Heart right ventricle (tissue), 16 donors: ENCODE results near the gene ZNF782. TPM values are rescaled to one million over a fixed set of nuclear protein-coding genes. Genes with fewer than 3 reads are reported as not detected.

Source experiments
- ATAC-seq, 8 donors: fragments of 200-7000 bp; cut with Tn5 transposase; one replicate each; pipeline ENCODE4 v1.9.1; 2020; ENCODE audit warnings: mild to moderate bottlenecking in 8 of 8, moderate library complexity in 8 of 8, moderate number of reproducible peaks in 1 of 8
- DNase-seq, 2 donors: peaks; one replicate each; pipeline ENCODE4 v3.0.0-alpha.2; 2020
- H3K27ac ChIP-seq, 10 donors: fragments of 200-600 bp; sonication (generic) in 2 of 10; one replicate each; pipeline versions ENCODE4 v1.5.0 to v1.8.0; 2020 to 2022; ENCODE audit warnings: mild to moderate bottlenecking in 3 of 10
- H3K27me3 ChIP-seq, 7 donors: fragments of 200-600 bp; one replicate each; pipeline ENCODE4 v1.8.0; 2021 to 2022; ENCODE audit warnings: mild to moderate bottlenecking in 2 of 7
- H3K36me3 ChIP-seq, 9 donors: fragments of 200-600 bp; sonication (generic) in 1 of 9; one replicate each; pipeline versions ENCODE4 v1.5.0 to v1.8.0; 2020 to 2022; ENCODE audit warnings: mild to moderate bottlenecking in 2 of 9
- H3K4me1 ChIP-seq, 9 donors: fragments of 200-600 bp; sonication (generic) in 1 of 9; one replicate each; pipeline versions ENCODE4 v1.5.0 to v1.8.0; 2020 to 2022; ENCODE audit warnings: mild to moderate bottlenecking in 4 of 9
- H3K4me3 ChIP-seq, 10 donors: fragments of 200-600 bp; sonication (generic) in 2 of 10; one replicate each; pipeline versions ENCODE4 v1.5.0 to v1.8.0; 2020 to 2022; ENCODE audit warnings: mild to moderate bottlenecking in 7 of 10, moderate library complexity in 2 of 10
- H3K9me3 ChIP-seq, 11 donors: fragments of 200-600 bp in 10 of 11; sonication (generic) in 2 of 11; one replicate each; pipeline versions ENCODE4 v1.5.0 to v1.8.0; 2013 to 2022; ENCODE audit warnings: mild to moderate bottlenecking in 2 of 11, control low read depth in 1 of 11, moderate library complexity in 1 of 11
- WGBS, 2 donors: extraction: QIAGEN DNeasy Blood & Tissue Kit; methylation state at CpG; one replicate each; pipeline ENCODE4 v1.1.7; 2013; ENCODE audit warnings: inconsistent platforms in 1 of 2; 5-methylcytosine and 5-hydroxymethylcytosine counted together
- intact Hi-C, 10 donors: fragments of 100-400 bp; cut with DNase I; formaldehyde crosslinking; loops; one replicate each; pipeline versions ENCODE4 v1.11.1 to v1.14.2; 2022
- polyA plus RNA-seq, 2 donors: library from polyadenylated mRNA; stranded (reverse); fragments of 200-250 nt; gene quantifications; one replicate each; pipeline ENCODE4 v1.2.3, GENCODE V29; 2013
- total RNA-seq, 10 donors: library from RNA; stranded (reverse); fragmentation: NEBNext Ultra II Directional in 3 of 10; extraction: Animal tissue kit (Norgen Biotek cat#: 25700) in 3 of 10; gene quantifications; one replicate each; pipeline versions ENCODE4 v1.2.1 to v1.2.4, GENCODE V29; 2021 to 2023
- TF ChIP-seq, protein P1 (sequence below), 9 donors: fragments of 200-600 bp; sonication (generic) in 2 of 9; IDR thresholded peaks; one replicate each; pipeline versions ENCODE4 v1.5.0 to v1.8.0; 2021 to 2022; ENCODE audit warnings: antibody characterized with exemption in 9 of 9, mild to moderate bottlenecking in 5 of 9, moderate library complexity in 1 of 9
- donor health status: Arrhythmogenic right ventricular cardiomyopathy.
- donor health status: ischemic (EF 13 %, LVEDD 7.1; RV severe dilation, severe dysfunction).
- donor health status: healthy with polysubstance abuse.
- donor health status: DM: no; HTN: yes; CAD: no.
- donor health status: DM: no; HTN: no; CAD: no.
- donor health status: ischemic (EF 25% LVEDD 6.9; RV normal size, moderate dysfunction).
- donor health status: ischemic (EF 25% LVEDD 5.7; RV mildly dilated, moderate dysfunction).
- donor health status: healthy.
- donor health status: DM: yes; HTN: yes; CAD: no.
- donor health status: Ischemic cardiomyopathy.
- donor health status: ischemic (EF 35%, LVEDD 5.7; RV mildly dilated, moderate dysfunction).
- donor health status: nonischemic (EF 11% LVEDD 7.7; RV severe dilation, severe dysfunction).
- donor health status: DM: yes; HTN: yes; CAD: no.
- donor health status: PGD.
- donor health status: ischemic (EF 29% LVEDD 5.4; RV normal size, mild dysfunction).
- donor health status: nonischemic (EF 23%, LVEDD 6.1; RV moderate dilation, normal function).

ZNF782 gene
- total and polyA plus RNA-seq, 12 donors = 0.64 to 4.8 (median 2.9) TPM

GRCh38 chr9:96875461-96876142 is 21.3 kb upstream of the ZNF782 start:
- intact Hi-C loops = no loop called here
- Histone ChIP-seq H3K27me3 (peaks cover 4 to 56% (median 36%) of the 10 kb centered on the region in 7 donors), H3K36me3 (no peaks in the 10 kb centered on the region), H3K4me1 (peaks cover 0 to 31% (median 18%) of the 10 kb centered on the region in 9 donors), H3K27ac (peak overlapping the region in 2 of 10 donors; percentile 64 to 74), H3K9me3 (no peaks in the 10 kb centered on the region), H3K4me3 (peak overlapping the region; percentile 11 to 59 (median 54))
- TF ChIP-seq, protein P1, sequence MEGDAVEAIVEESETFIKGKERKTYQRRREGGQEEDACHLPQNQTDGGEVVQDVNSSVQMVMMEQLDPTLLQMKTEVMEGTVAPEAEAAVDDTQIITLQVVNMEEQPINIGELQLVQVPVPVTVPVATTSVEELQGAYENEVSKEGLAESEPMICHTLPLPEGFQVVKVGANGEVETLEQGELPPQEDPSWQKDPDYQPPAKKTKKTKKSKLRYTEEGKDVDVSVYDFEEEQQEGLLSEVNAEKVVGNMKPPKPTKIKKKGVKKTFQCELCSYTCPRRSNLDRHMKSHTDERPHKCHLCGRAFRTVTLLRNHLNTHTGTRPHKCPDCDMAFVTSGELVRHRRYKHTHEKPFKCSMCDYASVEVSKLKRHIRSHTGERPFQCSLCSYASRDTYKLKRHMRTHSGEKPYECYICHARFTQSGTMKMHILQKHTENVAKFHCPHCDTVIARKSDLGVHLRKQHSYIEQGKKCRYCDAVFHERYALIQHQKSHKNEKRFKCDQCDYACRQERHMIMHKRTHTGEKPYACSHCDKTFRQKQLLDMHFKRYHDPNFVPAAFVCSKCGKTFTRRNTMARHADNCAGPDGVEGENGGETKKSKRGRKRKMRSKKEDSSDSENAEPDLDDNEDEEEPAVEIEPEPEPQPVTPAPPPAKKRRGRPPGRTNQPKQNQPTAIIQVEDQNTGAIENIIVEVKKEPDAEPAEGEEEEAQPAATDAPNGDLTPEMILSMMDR (IDR thresholded peaks at IDR 0.05) = peak in 5 of 9 donors; percentile 16 to 38 (median 18)
- WGBS, 2 donors = 1% methylated on average over 43 of the region's 43 CpGs
- ATAC-seq = peak in 7 of 8 donors; percentile 47 to 91 (median 81)
- DNase-seq = peak; percentile 9 to 36

DNA sequence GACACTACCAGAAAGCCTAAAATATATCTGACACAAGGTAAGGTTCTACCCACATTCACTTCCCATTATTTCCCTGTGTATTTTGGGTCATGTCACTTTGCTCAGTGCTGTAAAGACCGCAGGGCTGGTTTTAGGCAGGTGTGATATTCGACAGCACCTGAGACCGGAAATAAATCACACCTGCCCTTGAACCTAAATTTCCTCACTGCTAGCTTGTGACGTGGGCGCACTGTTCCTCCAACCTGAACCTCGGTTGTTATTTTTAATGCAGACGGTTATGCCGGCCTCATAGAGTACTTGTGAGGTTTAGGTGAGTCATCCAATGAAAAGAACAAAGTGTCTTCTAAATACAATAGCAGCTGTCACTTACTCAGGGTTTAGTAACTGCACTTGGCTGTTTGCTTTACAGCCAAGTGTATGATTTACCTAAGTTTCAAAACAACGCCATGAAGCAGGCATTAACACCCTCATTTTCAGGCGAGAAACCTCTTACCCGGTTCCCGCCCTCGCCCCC is 20.7 kb upstream of the ZNF782 start:
- Histone ChIP-seq H3K4me3 (peak overlapping the region in 9 of 10 donors; percentile 25 to 59 (median 54)), H3K36me3 (no peaks in the 10 kb centered on the region), H3K9me3 (no peaks in the 10 kb centered on the region), H3K27me3 (peaks cover 4 to 56% (median 36%) of the 10 kb centered on the region in 7 donors), H3K27ac (peak overlapping the region in 2 of 10 donors; percentile 64 to 74), H3K4me1 (peaks cover 0 to 31% (median 18%) of the 10 kb centered on the region in 9 donors)
- intact Hi-C loops = no loop called here
- ATAC-seq (peak in 6 of 8 donors; percentile 23 to 90 (median 66)), DNase-seq (no peak)
- TF ChIP-seq, protein P1 (IDR thresholded peaks at IDR 0.05) = no peak
- 38 to 39% methylated on average over 13 of the region's 13 CpGs for WGBS, 2 donors

- H3K27ac ChIP-seq = no peak overlapping the region
- DNase-seq (no peak), ATAC-seq (no peak)
- H3K36me3 ChIP-seq = no peaks in the 10 kb centered on the region
- no peaks in the 10 kb centered on the region for H3K9me3 ChIP-seq
- TF ChIP-seq, protein P1 (IDR thresholded peaks at IDR 0.05) = no peak
- 78 to 82% methylated on average over 7 of the region's 7 CpGs for WGBS, 2 donors
- H3K4me1 ChIP-seq = peaks cover 0 to 31% (median 18%) of the 10 kb centered on the region in 9 donors
- intact Hi-C loops = no loop called here
- no peak overlapping the region for H3K4me3 ChIP-seq
- peaks cover 4 to 54% (median 35%) of the 10 kb centered on the region in 7 donors for H3K27me3 ChIP-seq
These were observed 20.0 kb upstream of the ZNF782 start for GRCh38 chr9:96874201-96874785.

DNA sequence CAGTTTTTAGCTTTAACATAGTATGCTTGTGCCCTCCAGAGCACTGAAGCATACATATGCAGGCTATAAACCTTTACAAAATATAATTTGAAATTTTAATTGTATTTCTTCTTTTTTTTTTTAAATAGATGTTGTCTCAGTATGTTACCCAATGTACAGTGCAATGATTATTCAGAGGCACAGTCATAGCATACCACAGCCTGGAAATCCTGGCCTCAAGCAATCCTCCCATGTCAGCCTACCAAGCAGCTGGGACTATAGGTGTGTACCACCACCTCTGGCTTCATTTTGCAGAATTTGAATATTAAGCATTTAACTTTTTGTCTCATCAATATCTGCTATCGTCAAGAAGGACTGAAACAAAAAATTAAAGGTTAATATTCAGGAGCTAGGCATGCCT is 16.9 kb upstream of the ZNF782 start:
- TF ChIP-seq, protein P1 (IDR thresholded peaks at IDR 0.05) = no peak
- intact Hi-C loops = no loop called here
- Histone ChIP-seq H3K27me3 (peaks cover 0 to 31% (median 8%) of the 10 kb centered on the region in 7 donors), H3K9me3 (no peaks in the 10 kb centered on the region), H3K4me1 (peaks cover 0 to 18% (median 9%) of the 10 kb centered on the region in 9 donors), H3K4me3 (no peak overlapping the region), H3K27ac (no peak overlapping the region), H3K36me3 (no peaks in the 10 kb centered on the region)
- no peak for DNase-seq
- no peak for ATAC-seq
- WGBS, 2 donors = 83 to 90% methylated on average over 1 of the region's 1 CpG
